ENCODE measurements around the gene ESPNL.
"Not testable (repeated sequence)": the region's sequence is repeated elsewhere in the genome, so short reads cannot be mapped to it uniquely, and the experiment has no call there.

ESPNL gene

GRCh38 chr2:238098901-238099713, 1.0 kb upstream of the ESPNL start:
- DNase-seq: no peak

DNA sequence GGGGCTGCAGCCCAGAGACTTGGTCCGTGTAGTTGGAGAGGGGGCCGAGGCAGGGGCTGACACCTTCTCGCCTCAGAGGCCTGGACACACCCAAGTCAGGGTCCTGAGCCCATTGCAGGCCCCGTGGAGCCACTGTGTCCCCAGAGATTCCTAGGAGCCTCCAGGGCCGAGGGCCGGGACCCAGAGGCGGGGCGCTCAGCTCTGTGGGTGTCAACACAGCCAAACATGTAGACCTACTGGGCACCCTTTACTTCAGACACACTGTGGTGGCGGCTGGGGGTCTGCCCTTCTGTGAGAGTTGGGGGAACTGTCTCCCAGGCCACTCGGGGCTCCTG, 459 bp upstream of the ESPNL start:
- DNase-seq: no peak

DNA sequence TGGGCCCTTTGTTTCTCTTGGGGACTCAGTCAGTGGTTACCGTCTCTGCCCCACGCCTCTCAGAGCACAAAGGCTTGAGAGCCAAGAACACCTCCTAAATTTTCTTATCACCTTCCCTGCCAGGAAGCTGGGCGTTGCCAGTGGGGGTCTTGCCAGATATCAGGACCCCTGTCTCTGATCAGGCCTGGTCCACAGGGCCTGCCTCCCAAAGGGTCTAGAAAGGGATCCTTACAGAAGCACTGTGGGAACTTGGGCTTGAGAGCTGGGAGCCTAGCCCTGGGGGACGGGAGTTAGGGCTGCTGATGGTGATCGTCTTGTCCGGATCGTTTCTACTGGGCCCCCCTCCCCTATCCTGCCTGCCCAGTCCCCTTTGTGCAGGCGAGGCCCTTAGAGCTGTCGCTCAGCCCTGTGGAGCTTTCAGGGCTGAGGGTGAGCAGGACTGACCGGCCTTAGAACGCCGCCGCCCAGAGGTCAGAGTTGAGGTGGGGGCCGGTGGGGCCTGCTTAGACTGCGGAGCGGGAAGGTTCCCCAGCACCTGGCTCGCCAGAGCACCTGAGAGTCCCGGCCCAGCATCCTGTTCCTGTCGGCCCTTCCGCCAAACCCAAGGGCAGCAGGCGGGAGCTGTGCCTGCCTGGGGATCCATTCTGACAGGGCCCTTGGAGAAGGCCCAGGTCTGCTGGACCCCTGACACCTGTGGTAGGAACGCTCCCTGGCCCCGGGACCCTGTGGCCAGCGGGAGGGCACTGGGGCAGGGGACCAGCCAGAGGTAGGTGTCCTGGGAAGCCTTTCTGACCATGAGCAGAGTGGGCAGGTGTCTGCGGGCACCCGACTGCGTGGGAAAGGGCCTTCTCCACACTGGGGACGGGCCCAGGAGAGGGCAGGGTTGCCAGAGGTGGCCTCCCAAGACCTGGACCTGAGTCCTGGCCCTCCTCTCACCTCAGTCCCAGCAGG, 956 bp downstream of the ESPNL start:
- DNase-seq: no peak

DNA sequence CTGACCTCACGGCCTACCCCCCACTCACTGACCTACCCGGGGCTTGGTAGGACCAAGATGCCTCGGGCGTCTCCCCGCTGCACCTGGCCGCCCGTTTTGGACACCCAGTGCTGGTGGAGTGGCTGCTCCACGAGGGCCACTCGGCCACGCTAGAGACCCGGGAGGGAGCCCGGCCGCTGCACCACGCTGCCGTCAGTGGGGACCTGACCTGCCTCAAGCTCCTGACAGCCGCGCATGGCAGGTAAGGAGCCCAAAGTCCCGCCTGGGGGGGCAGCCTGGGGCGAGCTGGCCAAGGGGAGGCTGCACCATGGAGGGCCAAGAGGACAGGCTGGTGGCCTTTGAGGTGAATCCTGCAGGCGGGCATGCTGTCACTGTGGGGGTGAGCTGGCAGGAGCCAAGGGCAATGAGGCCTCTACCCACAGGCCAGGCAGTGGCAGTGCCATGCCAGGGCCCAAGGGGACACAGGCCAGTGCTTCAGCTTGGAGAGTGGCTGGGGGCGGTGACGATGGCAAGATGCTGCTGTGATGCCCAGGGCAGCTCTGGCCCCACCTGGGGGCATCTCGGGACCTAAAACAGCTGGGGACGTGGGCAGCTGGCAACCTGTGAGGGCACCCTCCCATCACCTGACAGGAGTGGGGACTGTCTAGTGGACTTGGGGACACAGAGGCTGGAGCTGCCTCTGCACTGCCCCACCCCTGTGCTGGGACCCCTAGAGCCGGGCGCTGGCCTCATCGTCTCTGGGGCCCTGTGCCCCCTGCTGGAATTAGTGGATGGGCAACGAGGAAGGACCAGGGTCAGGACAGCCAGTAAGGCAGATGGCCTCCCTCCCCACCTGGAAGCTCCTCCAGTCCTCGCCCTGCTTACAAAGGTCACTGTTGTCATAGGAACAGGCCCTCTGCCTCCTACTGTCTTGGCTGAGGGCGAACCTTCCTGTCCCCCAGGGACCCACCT, 2.0 kb downstream of the ESPNL start:
- no peak for DNase-seq

DNA sequence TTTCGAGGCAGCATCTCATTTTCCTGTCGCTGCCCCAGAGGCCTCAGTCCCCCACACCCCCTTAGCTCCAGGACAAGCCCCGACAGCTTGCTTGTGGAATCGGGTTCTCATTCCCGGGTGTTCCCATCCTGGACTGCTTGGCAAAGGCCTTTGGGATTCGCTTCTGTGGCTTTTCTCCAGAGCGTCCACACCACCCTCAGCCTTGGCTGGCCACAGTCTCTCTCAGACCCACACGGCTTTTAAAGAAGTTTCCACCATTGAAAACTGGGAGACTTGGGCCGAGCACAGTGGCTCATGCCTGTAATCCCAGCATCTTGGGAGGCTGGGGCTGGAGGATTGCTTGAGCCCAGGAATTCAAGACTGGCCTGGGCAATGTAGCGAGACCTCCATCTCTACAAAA, 2.7 kb downstream of the ESPNL start:
- no peak for DNase-seq

GRCh38 chr2:238103465-238104225, 3.5 kb downstream of the ESPNL start:
- no peak for DNase-seq

GRCh38 chr2:238104226-238104690, 4.1 kb downstream of the ESPNL start:
- no peak for DNase-seq

GRCh38 chr2:238104691-238105371, 4.7 kb downstream of the ESPNL start:
- DNase-seq: no peak

DNA sequence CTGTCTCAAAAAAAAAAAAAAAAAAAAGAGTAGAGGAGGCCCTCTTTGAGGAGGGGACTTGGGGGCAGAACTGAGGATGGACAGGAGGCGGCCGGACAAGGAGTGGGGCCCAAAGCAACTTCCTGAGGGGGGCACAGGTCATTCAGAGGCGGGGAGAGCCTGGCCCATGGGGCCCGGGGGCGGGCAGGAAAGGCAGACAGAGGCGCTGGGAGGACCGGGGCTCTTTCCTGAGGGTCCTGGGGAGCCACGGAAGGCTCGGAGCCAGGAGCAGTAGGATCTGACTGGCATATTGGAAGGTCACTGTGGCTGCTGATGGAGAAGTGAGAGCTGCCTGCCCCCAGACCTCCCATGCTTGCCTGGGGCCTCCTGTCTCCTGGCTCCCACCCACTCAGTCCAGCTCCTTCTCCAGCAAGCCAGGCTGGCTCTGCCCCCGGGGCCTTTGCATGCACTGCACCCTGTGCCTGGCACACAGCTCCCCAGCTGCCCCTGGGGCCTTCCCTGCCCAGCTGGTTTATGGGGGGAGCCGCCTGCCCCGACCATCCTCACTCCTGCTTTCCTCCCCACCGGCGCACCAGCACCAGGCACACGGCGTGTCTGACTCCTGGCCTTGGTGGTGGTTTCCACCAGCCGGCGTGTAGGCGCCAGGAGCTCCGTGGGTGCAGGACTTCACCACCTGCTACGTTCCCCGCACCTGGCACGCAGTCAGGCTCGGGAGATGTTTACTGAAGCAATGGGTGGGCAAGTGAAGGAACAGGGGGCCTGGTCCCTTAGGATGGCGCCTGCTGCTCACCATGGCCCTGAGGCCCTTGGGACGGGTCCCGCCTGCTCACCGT, 5.6 kb downstream of the ESPNL start:
- no peak for DNase-seq

DNA sequence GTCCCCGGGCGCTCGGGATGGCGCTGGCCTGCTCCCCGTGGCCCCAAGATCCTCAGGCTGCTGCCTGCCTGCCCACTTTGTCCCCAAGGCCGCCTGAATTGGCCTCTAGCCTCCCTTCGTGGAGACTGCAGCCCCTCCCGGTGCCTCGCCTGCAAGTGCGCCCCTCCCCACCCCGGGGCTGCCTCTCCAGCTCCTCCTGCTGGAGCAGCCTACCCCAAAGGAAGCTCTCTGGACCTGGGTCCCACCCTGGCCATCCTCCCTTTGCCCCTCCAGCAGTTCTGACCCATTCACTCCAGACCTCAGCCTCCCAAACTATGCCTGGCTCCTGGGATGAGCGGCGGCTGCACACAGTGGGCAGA, 6.2 kb downstream of the ESPNL start:
- DNase-seq: no peak

- no peak for DNase-seq
These were observed 6.8 kb downstream of the ESPNL start for GRCh38 chr2:238106698-238107524.

- no peak for DNase-seq
These were observed 7.6 kb downstream of the ESPNL start for GRCh38 chr2:238107525-238108422.

DNA sequence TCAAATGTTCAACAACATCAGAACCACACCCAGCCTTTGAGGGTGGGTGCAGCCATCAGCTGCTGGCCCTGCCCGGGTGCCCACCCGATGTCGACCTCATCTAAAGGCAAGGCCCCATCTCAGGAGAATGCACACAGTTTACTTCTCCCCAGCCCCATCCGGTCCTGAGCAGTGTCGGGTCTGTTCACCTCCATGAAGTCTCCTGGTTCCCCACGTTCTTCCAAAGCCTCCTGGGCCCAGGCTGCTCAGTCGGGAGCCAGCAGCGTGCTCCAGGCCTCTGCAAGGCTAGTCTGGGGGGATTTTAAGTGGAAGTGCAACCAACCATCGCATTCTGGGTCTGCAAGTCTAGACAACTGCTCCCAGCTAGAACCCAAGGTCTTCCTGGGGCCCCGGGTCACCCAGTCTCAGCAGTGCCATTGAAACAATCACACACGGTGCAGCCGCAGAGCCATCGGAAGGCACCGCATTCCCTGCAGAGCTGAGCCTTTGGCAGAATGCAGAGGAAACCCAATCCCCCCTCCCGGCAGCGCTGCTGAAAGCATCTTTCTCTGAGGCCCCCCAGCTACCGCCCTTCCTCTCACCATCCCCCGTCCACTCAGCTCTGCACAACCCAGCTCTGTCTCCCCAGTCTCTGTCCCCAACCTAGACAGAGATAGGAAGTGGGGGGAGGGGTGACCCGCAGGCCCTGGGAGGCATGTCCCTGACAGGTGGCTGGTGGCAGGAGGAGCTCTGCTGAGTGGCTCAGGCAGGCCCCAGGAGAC, 8.5 kb downstream of the ESPNL start:
- peak; percentile 46 for DNase-seq

DNA sequence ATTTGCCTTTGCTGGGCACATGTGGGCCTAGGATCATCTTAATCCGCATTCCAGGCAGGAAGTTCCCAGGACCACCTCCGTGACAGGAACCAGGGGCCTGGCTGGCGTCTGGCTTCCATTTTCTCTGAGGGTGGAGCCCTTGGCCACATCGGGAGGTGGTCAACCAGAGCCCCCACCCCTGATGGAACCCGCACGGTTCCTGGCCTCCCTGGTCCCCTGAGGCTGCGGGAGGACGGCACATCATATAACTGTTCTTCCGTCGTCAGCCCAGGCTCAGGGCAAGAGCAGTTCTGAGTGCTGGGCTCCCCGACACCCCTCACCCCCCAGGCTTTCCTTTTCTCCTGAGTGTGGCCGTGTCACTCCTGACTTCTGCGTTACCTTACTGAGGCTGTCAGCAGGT, 13.5 kb downstream of the ESPNL start:
- no peak for DNase-seq

DNA sequence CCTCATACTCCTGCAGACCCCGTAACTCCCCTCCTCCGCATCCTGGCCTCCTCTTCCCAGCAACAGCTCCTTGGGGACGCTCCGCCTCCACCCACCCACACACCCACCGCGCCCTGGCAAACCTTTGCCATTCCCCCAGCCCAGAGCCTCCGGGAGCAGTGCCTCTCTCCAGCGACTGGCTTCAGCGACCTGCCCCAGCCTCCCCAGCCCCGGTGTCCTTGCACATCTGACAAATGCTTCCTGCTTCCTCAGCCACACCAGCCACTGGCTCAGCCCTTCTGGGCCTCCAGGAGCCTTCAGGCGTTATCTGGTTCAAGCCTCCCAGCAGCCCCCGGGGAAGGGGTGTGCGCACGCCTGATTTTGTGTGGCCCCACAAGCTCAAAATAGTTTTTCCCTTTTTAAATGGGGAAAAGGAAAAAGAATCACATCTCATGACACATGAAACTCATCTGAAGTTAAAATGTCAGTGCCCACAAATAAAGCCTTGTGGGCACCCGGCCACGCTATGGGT, 14.2 kb downstream of the ESPNL start:
- DNase-seq: no peak

- no peak for DNase-seq
These were observed 14.9 kb downstream of the ESPNL start for GRCh38 chr2:238114851-238115660.

DNA sequence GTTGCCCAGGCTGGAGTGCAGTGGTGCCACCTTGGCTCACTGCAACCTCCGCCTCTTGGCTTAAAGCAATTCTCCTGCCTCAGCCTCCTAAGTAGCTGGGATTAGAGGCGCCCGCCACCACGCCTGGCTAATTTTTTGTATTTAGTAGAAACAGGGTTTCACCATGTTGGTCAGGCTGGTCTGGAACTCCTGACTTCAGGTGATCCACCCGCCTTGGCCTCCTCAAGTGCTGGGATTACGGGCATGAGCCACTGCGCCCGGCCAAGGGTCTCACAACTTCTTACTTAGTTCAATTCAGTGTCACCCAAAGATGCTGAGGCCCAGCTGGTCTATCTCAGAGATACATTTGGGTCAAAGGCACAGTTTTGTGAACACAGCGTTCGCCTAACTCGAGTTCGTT, 15.6 kb downstream of the ESPNL start:
- not testable (repeated sequence) for DNase-seq

Measured in CD4-positive, alpha-beta T cell treated with Interleukin-17A for 4 hours (primary cell).